ENCODE measurements around the gene GP1BA. TPM values are rescaled to one million over a fixed set of nuclear protein-coding genes. Genes with fewer than 3 reads are reported as not detected.

GP1BA gene
- polyA plus RNA-seq, 1 donor from 2014 or later = not detected

- H3K79me2 ChIP-seq (replicated peaks; ENCODE audit: insufficient read depth, low read length) = no peaks in the 10 kb centered on the region
- peaks cover 3% of the 10 kb centered on the region for H3F3A ChIP-seq (ENCODE audit: insufficient read depth, low read length, poor library complexity, severe bottlenecking)
- H3K4me3 ChIP-seq (ENCODE audit: low read length) = no peak overlapping the region
- no peaks in the 10 kb centered on the region for H4K20me1 ChIP-seq (ENCODE audit: insufficient read depth)
- no peaks in the 10 kb centered on the region for H3K9me3 ChIP-seq (ENCODE audit: low read length)
- no peak overlapping the region for H3K9ac ChIP-seq (ENCODE audit: low read length)
- H2AFZ ChIP-seq (ENCODE audit: low read depth, low read length) = no peak overlapping the region
- no peaks in the 10 kb centered on the region for H3K36me3 ChIP-seq (ENCODE audit: insufficient read depth, low read length)
- H3K27me3 ChIP-seq (ENCODE audit: insufficient read depth, low read depth, low read length) = no peaks in the 10 kb centered on the region
- H3K4me2 ChIP-seq (ENCODE audit: low read length) = no peak overlapping the region
- H3K9me2 ChIP-seq (ENCODE audit: insufficient read depth, low read length) = no peaks in the 10 kb centered on the region
- no peak for TF ChIP-seq MXI1 (conservative IDR thresholded peaks at IDR 0.05; ENCODE audit: poor library complexity, severe bottlenecking)
- TF ChIP-seq EZH2 (IDR thresholded peaks at IDR 0.05; ENCODE audit: borderline replicate concordance, insufficient read depth, low read length, poor library complexity, severe bottlenecking) = no peak
- TF ChIP-seq SMC3 (conservative IDR thresholded peaks at IDR 0.05; ENCODE audit: poor library complexity) = no peak
- no peak for TF ChIP-seq RAD21 (conservative IDR thresholded peaks at IDR 0.05)
- no peak for TF ChIP-seq REST (IDR thresholded peaks at IDR 0.05; ENCODE audit: borderline replicate concordance)
- no peak for TF ChIP-seq EP300 (conservative IDR thresholded peaks at IDR 0.05; ENCODE audit: poor library complexity, severe bottlenecking)
- TF ChIP-seq CTCF (IDR thresholded peaks at IDR 0.05; ENCODE audit: poor library complexity, severe bottlenecking) = no peak
- TF ChIP-seq POLR2AphosphoS5 (IDR thresholded peaks at IDR 0.05) = no peak
- TF ChIP-seq TAF1 (IDR thresholded peaks at IDR 0.05; ENCODE audit: low read depth) = no peak
- H3K27ac ChIP-seq (ENCODE audit: low read length) = no peak overlapping the region
These were observed 40.2 kb downstream of the GP1BA start for GRCh38 chr17:4972322-4972721.

- Histone ChIP-seq H3K36me3 (ENCODE audit: insufficient read depth, low read length) (no peaks in the 10 kb centered on the region), H3K4me3 (ENCODE audit: low read length) (no peak overlapping the region), H3F3A (ENCODE audit: insufficient read depth, low read length, poor library complexity, severe bottlenecking) (peaks cover 3% of the 10 kb centered on the region), H3K27me3 (ENCODE audit: insufficient read depth, low read depth, low read length) (no peaks in the 10 kb centered on the region), H3K79me2 (replicated peaks; ENCODE audit: insufficient read depth, low read length) (no peaks in the 10 kb centered on the region), H3K9ac (ENCODE audit: low read length) (no peak overlapping the region), H3K4me2 (ENCODE audit: low read length) (no peak overlapping the region), H2AFZ (ENCODE audit: low read depth, low read length) (no peak overlapping the region), H4K20me1 (ENCODE audit: insufficient read depth) (no peaks in the 10 kb centered on the region), H3K9me2 (ENCODE audit: insufficient read depth, low read length) (no peaks in the 10 kb centered on the region), H3K27ac (ENCODE audit: low read length) (no peak overlapping the region), H3K9me3 (ENCODE audit: low read length) (no peaks in the 10 kb centered on the region)
- no peak for TF ChIP-seq RAD21 (conservative IDR thresholded peaks at IDR 0.05)
- no peak for TF ChIP-seq EP300 (conservative IDR thresholded peaks at IDR 0.05; ENCODE audit: poor library complexity, severe bottlenecking)
- TF ChIP-seq EZH2 (IDR thresholded peaks at IDR 0.05; ENCODE audit: borderline replicate concordance, insufficient read depth, low read length, poor library complexity, severe bottlenecking) = no peak
- TF ChIP-seq POLR2AphosphoS5 (IDR thresholded peaks at IDR 0.05) = no peak
- no peak for TF ChIP-seq SMC3 (conservative IDR thresholded peaks at IDR 0.05; ENCODE audit: poor library complexity)
- TF ChIP-seq CTCF (IDR thresholded peaks at IDR 0.05; ENCODE audit: poor library complexity, severe bottlenecking) = no peak
- no peak for TF ChIP-seq MXI1 (conservative IDR thresholded peaks at IDR 0.05; ENCODE audit: poor library complexity, severe bottlenecking)
- no peak for TF ChIP-seq REST (IDR thresholded peaks at IDR 0.05; ENCODE audit: borderline replicate concordance)
- no peak for TF ChIP-seq TAF1 (IDR thresholded peaks at IDR 0.05; ENCODE audit: low read depth)
These were observed 40.7 kb downstream of the GP1BA start for GRCh38 chr17:4972752-4973151.
